NB4 (cell line): ENCODE data around the gene PPP1R12B.
"Not testable (repeated sequence)": the region's sequence is repeated elsewhere in the genome, so short reads cannot be mapped to it uniquely, and the experiment has no call there.

Source experiments
- MAX ChIP-seq: IDR thresholded peaks from 2 replicates; pipeline ENCODE4 v1.6.1; 2011; ENCODE audit warnings: low read depth, low read length
- MYC ChIP-seq: IDR thresholded peaks from 2 replicates; pipeline ENCODE4 v1.6.1; 2011; ENCODE audit warnings: low read depth, low read length
- POLR2A ChIP-seq: IDR thresholded peaks from 2 replicates; pipeline ENCODE4 v1.6.1; 2011; ENCODE audit warnings: mild to moderate bottlenecking; ENCODE audit not compliant: insufficient read length; ENCODE audit errors: extremely low read depth
- TF ChIP-seq, protein P1 (sequence below): IDR thresholded peaks from one replicate; pipeline ENCODE4 v1.5.1; 2012; ENCODE audit warnings: low read depth, low read length

DNA sequence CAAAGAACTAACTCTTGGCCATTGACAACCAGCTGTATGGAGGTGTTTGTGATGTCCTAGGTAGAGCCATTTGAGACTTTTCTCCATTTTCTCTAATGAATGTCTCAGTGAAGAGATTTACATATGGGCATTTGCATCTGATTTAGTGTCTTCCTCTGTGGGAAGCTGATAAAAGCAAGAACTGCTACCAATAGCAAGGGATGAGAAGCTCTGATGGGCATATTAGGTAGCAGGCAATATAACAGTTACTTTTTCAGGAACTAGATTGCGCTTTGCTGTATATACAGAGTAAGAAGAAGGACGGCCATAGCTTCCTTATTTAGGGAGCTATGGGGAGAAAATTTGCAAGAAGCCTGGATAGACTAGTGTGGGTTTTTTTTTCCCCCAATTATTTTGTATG lies 192.4 kb downstream of the PPP1R12B start:
- TF ChIP-seq POLR2A, MYC, MAX: not testable (repeated sequence)
- TF ChIP-seq, protein P1, sequence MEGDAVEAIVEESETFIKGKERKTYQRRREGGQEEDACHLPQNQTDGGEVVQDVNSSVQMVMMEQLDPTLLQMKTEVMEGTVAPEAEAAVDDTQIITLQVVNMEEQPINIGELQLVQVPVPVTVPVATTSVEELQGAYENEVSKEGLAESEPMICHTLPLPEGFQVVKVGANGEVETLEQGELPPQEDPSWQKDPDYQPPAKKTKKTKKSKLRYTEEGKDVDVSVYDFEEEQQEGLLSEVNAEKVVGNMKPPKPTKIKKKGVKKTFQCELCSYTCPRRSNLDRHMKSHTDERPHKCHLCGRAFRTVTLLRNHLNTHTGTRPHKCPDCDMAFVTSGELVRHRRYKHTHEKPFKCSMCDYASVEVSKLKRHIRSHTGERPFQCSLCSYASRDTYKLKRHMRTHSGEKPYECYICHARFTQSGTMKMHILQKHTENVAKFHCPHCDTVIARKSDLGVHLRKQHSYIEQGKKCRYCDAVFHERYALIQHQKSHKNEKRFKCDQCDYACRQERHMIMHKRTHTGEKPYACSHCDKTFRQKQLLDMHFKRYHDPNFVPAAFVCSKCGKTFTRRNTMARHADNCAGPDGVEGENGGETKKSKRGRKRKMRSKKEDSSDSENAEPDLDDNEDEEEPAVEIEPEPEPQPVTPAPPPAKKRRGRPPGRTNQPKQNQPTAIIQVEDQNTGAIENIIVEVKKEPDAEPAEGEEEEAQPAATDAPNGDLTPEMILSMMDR, result not testable (repeated sequence)
